HG03097 (cell line): ENCODE data around the gene TMEM198.

ENCODE experiments used
- ATAC-seq: cut with Tn5 transposase; IDR thresholded peaks from one replicate; pipeline ENCODE4 v1.9.1; 2021; ENCODE audit not compliant: unreplicated experiment, low FRiP score

TMEM198 gene

GRCh38 chr2:219575566-219576504 lies 32.0 kb downstream of the TMEM198 start:
- ATAC-seq: no peak

DNA sequence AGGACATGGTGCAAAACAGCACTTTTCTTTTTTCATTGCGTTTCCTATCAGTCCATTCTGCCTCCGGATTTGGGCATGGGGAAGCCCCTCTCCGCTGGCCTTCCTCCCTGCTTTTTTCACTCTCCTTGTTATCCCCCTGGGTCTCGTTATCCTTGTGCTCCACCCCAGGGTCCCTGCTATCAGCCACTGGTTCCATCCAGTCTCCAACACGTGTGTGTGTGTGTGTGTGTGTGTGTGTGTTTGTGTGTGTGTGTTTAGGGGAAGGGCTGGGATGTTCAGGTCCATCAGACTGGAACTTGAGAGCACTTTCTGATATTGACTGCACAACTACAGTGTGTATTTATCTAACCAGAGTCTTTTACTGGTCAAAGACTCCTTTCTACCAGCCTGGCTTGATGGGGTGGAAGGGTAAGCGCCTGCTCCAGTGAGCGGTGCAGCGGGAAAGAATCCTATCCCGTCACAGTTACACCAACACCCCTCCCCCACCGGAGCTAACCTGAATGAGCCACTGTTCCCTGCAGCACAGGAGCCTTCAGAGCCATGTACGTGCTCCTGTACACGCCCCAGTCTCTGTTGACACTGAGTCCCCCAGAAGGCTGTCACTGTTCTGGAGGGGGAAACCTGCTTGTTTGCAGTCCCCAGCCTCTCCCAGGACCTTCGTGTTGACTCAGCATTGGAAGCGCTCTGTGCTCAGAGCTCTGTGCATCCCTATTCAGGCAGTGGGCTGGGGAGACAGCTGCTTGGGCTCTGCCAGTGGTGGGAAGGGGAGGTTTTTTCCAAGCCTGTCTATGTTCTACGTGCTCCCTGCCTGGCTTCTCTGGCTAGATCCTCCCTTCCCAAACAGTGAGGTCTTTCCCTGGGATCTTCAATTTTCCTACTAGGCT lies 32.9 kb downstream of the TMEM198 start:
- no peak for ATAC-seq

DNA sequence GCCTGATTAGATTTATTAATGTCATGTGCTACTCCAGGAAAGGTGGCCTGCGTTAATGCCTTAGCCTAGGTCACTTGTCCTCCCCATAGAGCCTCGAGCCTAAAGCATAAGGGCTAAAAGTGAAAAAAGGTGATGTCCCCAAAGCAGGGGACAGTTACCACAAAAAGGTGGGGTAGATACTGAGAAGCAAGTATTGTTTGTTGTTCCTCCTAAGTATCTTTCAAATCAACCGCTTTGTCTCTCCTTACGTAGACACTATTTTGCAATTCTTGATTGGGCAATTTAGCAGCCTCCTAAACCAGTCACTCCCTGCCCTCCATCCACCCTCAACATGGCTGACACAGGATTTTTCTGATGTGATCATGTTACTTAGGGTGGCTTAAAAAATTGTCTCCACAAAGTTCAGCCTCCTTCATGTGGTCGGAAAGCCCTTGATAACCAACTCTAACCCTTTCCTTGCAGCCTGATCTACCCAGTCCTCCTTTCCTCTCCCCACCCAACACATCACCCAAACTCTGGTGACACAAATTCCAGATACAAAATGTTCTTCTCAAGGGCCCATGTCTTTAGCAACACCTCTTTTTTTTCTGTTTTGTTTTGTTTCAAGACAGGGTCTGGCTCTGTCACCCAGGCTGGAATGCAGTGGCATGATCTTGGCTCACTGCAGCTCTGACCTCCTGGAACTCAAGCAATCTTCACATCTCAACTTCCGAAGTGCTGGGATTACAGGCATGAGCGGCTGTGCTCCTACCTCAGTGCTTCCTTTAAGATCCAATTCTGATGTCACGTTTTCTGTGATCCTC lies 35.2 kb downstream of the TMEM198 start:
- ATAC-seq: no peak

GRCh38 chr2:219581346-219581745 lies 37.5 kb downstream of the TMEM198 start:
- ATAC-seq: no peak

- ATAC-seq: no peak
Observed at GRCh38 chr2:219591091-219591490, 47.3 kb downstream of the TMEM198 start.

GRCh38 chr2:219592736-219593135 lies 48.9 kb downstream of the TMEM198 start:
- no peak for ATAC-seq

GRCh38 chr2:219593154-219593553 lies 49.3 kb downstream of the TMEM198 start:
- ATAC-seq: no peak

GRCh38 chr2:219595256-219595655 lies 51.4 kb downstream of the TMEM198 start:
- ATAC-seq: no peak

DNA sequence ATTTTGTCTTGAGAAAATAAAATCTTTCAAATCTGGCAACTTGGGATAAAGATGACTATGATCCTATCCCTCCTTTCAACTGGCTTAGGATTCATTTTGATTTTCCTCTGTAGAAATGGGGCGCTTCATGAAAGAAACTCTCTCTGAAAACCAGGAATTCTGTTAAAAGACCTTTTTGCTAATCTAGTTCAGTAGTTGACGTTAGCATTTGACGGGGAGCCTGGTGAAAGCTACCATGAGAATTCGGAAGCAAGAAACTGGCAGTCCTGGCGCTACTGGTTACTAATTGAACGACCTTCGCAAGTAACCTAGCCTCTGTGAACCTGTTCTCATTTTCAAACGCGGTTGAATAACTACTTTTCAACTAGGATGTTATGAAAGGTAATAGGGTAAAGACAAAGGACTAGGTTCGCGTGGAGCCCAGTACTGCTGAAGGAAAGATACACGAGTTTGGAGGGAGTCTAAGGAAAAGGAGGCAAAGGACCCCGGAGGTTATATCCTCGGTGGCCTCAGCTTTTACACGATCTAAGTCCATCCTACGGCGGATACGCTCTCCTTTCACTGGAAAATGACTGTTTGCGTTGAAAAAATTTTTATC lies 53.2 kb downstream of the TMEM198 start:
- ATAC-seq: peak; percentile 5

DNA sequence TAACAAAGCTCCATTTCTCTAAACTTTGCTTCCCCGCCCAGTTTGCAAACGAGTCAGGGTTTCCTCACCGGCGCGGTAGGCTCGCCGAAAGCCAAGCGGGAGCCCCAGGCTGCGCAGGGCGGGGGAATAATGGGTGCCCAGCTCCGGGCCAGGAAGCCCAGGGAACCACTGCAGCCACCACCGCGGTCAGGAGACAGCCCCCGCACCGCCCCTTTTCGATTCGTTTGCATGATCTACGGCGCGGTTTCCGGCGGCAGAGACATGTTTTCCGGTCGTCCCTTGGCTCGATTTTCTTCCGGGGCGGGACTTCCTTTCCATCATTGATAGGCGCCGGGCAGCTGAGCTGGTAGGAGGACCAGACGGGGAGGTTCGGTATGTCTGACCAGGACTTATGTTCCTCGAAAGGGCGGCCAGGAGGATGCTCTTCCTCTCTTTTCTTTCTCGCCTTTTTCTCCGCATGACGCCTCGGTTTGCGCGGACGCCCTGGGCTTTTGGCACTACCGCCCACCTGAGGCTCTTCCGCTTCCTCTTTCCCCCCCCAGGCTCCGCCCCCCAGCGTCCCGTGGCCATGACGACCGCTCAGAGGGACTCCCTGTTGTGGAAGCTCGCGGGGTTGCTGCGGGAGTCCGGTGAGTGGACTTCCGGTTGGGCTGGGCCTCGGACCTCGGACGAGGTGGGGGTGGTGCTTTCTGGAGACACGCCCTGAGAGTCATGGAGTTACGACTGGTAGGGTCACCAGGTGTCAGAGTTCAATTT lies 53.9 kb downstream of the TMEM198 start, which contains the start of gene STK11IP:
Gene STK11IP (plus strand): TSS at position 306 of the 756 bp plus-strand sequence. CDS start 263 bp downstream, at position 569.
- peak; percentile 92 for ATAC-seq

DNA sequence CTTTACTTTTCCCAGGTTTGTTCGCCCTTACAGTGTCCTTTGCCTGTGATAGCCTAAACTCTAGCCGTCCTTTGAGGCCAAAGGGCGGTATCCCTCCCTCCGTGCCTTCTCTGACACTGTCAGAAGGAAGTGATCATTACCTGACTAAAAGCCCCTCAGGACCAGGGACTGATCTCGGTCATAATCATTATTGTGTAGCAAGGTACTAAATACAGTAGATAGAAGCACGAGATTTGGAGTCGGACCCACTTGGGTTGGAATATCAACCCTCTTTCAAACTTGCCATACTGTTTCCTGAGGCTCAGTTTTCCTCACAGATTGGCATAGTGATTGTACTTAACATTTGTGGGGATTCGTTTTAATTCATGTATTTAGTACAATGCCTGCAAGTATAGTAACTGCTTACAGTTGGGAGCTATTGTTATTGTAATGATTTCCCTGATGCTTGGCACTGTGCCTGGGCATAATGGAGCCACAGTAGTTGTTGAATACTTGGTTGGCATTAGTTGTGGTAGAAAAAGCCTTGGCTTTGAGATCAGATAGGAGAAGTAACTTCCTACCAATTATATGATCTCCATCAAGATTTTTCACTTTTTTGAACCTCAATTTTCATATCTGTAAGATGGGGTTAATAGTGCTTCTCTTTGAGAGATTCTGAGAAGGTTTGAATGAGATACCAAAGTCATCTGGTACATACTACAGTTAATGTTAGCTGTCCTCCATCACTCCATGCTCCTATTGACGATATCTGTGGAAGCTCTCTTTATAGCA lies 54.7 kb downstream of the TMEM198 start:
- ATAC-seq: no peak
